Measurements from ENCODE around the gene CCDC146.

CCDC146 gene

GRCh38 chr7:77181734-77182133 lies 59.3 kb downstream of the CCDC146 start:
- no peak for FAIRE-seq
- TF ChIP-seq POLR2A (IDR thresholded peaks at IDR 0.05; ENCODE audit: low read depth, low read length) = no peak
- DNase-seq (ENCODE audit: insufficient read length, low spot score) = no peak

GRCh38 chr7:77182261-77182660 lies 59.8 kb downstream of the CCDC146 start:
- no peak for TF ChIP-seq POLR2A (IDR thresholded peaks at IDR 0.05; ENCODE audit: low read depth, low read length)
- FAIRE-seq = no peak
- no peak for DNase-seq (ENCODE audit: insufficient read length, low spot score)

GRCh38 chr7:77184463-77184862 lies 62.0 kb downstream of the CCDC146 start:
- DNase-seq (ENCODE audit: insufficient read length, low spot score) (no peak), FAIRE-seq (no peak)
- no peak for TF ChIP-seq POLR2A (IDR thresholded peaks at IDR 0.05; ENCODE audit: low read depth, low read length)

- no peak for FAIRE-seq
- no peak for DNase-seq (ENCODE audit: insufficient read length, low spot score)
- TF ChIP-seq POLR2A (IDR thresholded peaks at IDR 0.05; ENCODE audit: low read depth, low read length) = no peak
These were observed 62.6 kb downstream of the CCDC146 start for GRCh38 chr7:77184990-77185389.

- no peak for TF ChIP-seq POLR2A (IDR thresholded peaks at IDR 0.05; ENCODE audit: low read depth, low read length)
- FAIRE-seq (no peak), DNase-seq (ENCODE audit: insufficient read length, low spot score) (no peak)
These were observed 63.5 kb downstream of the CCDC146 start for GRCh38 chr7:77185866-77186265.

- DNase-seq (ENCODE audit: insufficient read length, low spot score) (no peak), FAIRE-seq (no peak)
- no peak for TF ChIP-seq POLR2A (IDR thresholded peaks at IDR 0.05; ENCODE audit: low read depth, low read length)
These were observed 66.5 kb downstream of the CCDC146 start for GRCh38 chr7:77188731-77189437.

- FAIRE-seq = no peak
- no peak for TF ChIP-seq POLR2A (IDR thresholded peaks at IDR 0.05; ENCODE audit: low read depth, low read length)
- DNase-seq (ENCODE audit: insufficient read length, low spot score) = no peak
These were observed 74.7 kb downstream of the CCDC146 start for GRCh38 chr7:77197141-77197540.

- TF ChIP-seq POLR2A (IDR thresholded peaks at IDR 0.05; ENCODE audit: low read depth, low read length) = no peak
- FAIRE-seq (no peak), DNase-seq (ENCODE audit: insufficient read length, low spot score) (no peak)
These were observed 76.9 kb downstream of the CCDC146 start, which contains the start of gene FGL2 for GRCh38 chr7:77199013-77199966. FGL2 (minus strand) TSS chr7:77199819; CDS start chr7:77199793, 26 bp downstream.

GRCh38 chr7:77200542-77200941 lies 78.1 kb downstream of the CCDC146 start:
- DNase-seq (ENCODE audit: insufficient read length, low spot score) (no peak), FAIRE-seq (no peak)
- no peak for TF ChIP-seq POLR2A (IDR thresholded peaks at IDR 0.05; ENCODE audit: low read depth, low read length)

GRCh38 chr7:77202481-77202976 lies 80.1 kb downstream of the CCDC146 start:
- no peak for TF ChIP-seq POLR2A (IDR thresholded peaks at IDR 0.05; ENCODE audit: low read depth, low read length)
- no peak for FAIRE-seq
- DNase-seq (ENCODE audit: insufficient read length, low spot score) = no peak

- DNase-seq (ENCODE audit: insufficient read length, low spot score) (no peak), FAIRE-seq (no peak)
- TF ChIP-seq POLR2A (IDR thresholded peaks at IDR 0.05; ENCODE audit: low read depth, low read length) = no peak
These were observed 83.3 kb downstream of the CCDC146 start for GRCh38 chr7:77205706-77206105.

GRCh38 chr7:77208416-77208815 lies 86.0 kb downstream of the CCDC146 start:
- DNase-seq (ENCODE audit: insufficient read length, low spot score) (no peak), FAIRE-seq (no peak)
- no peak for TF ChIP-seq POLR2A (IDR thresholded peaks at IDR 0.05; ENCODE audit: low read depth, low read length)

- DNase-seq (ENCODE audit: insufficient read length, low spot score) (no peak), FAIRE-seq (no peak)
- TF ChIP-seq POLR2A (IDR thresholded peaks at IDR 0.05; ENCODE audit: low read depth, low read length) = no peak
These were observed 87.2 kb downstream of the CCDC146 start for GRCh38 chr7:77209479-77210139.

All from H54 (cell line).